Osteoblast (primary cell): ENCODE measurements around the gene ATXN7L2. TPM values are rescaled to one million over a fixed set of nuclear protein-coding genes. Genes with fewer than 3 reads are reported as not detected.

Source experiments
- DNase-seq: peaks from one replicate; pipeline ENCODE4 v3.0.0; 2011; ENCODE audit warnings: low spot score, mixed read lengths; ENCODE audit not compliant: insufficient read length; ENCODE audit errors: missing footprints
- H2AFZ ChIP-seq: 2 replicates; pipeline ENCODE4 v1.6.0; 2011; ENCODE audit warnings: mild to moderate bottlenecking, low read length
- H3K27ac ChIP-seq: 2 replicates; pipeline ENCODE4 v1.5.1; 2011; ENCODE audit warnings: mild to moderate bottlenecking, low read depth, low read length, moderate library complexity
- H3K27me3 ChIP-seq: 2 replicates; pipeline ENCODE4 v1.6.0; 2012; ENCODE audit warnings: mild to moderate bottlenecking, control low read depth, inconsistent platforms, low read length, moderate library complexity; ENCODE audit not compliant: insufficient read depth
- H3K36me3 ChIP-seq: 2 replicates; pipeline ENCODE4 v1.5.1; 2011; ENCODE audit warnings: mild to moderate bottlenecking, low read length, control low read depth, moderate library complexity; ENCODE audit not compliant: insufficient read depth
- H3K4me1 ChIP-seq: 2 replicates; pipeline ENCODE4 v1.5.1; 2011; ENCODE audit warnings: mild to moderate bottlenecking, low read length, control low read depth, moderate library complexity; ENCODE audit not compliant: insufficient read depth
- H3K4me2 ChIP-seq: 2 replicates; pipeline ENCODE4 v1.6.0; 2011; ENCODE audit warnings: mild to moderate bottlenecking, low read length; ENCODE audit not compliant: insufficient read depth
- H3K4me3 ChIP-seq: fragments of 200-600 bp; sonication (generic); 3 replicates; pipeline ENCODE4 v1.5.1; 2012; ENCODE audit warnings: mild to moderate bottlenecking, low read length, inconsistent platforms; ENCODE audit not compliant: insufficient read depth
- H3K79me2 ChIP-seq: 2 replicates; pipeline ENCODE4 v1.6.0; 2012; ENCODE audit warnings: mild to moderate bottlenecking, low read length, control low read depth, inconsistent platforms; ENCODE audit not compliant: insufficient read depth
- H3K9me3 ChIP-seq: 2 replicates; pipeline ENCODE4 v1.5.1; 2011; ENCODE audit warnings: low read depth, low read length, control low read depth
- H4K20me1 ChIP-seq: 2 replicates; pipeline ENCODE4 v1.6.0; 2012; ENCODE audit warnings: mild to moderate bottlenecking, low read length, control low read depth; ENCODE audit not compliant: insufficient read depth
- CTCF ChIP-seq: IDR thresholded peaks from 2 replicates; pipeline ENCODE4 v1.5.1; 2011; ENCODE audit warnings: mild to moderate bottlenecking, low read depth, low read length, moderate library complexity; ENCODE audit errors: extremely low read depth
- total RNA-seq: library from RNA; depleted of rRNA; stranded (reverse); fragments of >200 nt; gene quantifications from 2 replicates; pipeline ENCODE4 v1.2.3, GENCODE V29; 2012

Gene ATXN7L2
- 1.8 and 3.5 TPM in 2 replicates for total RNA-seq

- H2AFZ ChIP-seq = peak within 1 kb of the TSS; percentile 99
- no peaks in the 10 kb centered on the region for H3K9me3 ChIP-seq
- H3K4me3 ChIP-seq = peak within 1 kb of the TSS; percentile 93
- H4K20me1 ChIP-seq = no peaks in the 10 kb centered on the region
- H3K27me3 ChIP-seq = peaks cover 20% of the 10 kb centered on the region
- H3K4me2 ChIP-seq = peak within 1 kb of the TSS; percentile 99
- DNase-seq = peak; percentile 100
- no peak for TF ChIP-seq CTCF
- peaks cover 14% of the 10 kb centered on the region for H3K4me1 ChIP-seq
- peak within 1 kb of the TSS; percentile 86 for H3K27ac ChIP-seq
- peaks cover under 1% of the 10 kb centered on the region for H3K36me3 ChIP-seq
- peaks cover 7% of the 10 kb centered on the region for H3K79me2 ChIP-seq
Observed at GRCh38 chr1:109483672-109484518, at the start of gene ATXN7L2. TSS of gene ATXN7L2 (plus strand) at chr1:109483905. CDS start at chr1:109483954, 49 bp downstream.

- no peaks in the 10 kb centered on the region for H4K20me1 ChIP-seq
- H2AFZ ChIP-seq = no peak overlapping the region
- H3K9me3 ChIP-seq = no peaks in the 10 kb centered on the region
- no peak overlapping the region for H3K4me3 ChIP-seq
- peaks cover 15% of the 10 kb centered on the region for H3K4me1 ChIP-seq
- H3K36me3 ChIP-seq = no peaks in the 10 kb centered on the region
- no peaks in the 10 kb centered on the region for H3K27me3 ChIP-seq
- H3K27ac ChIP-seq = no peak overlapping the region
- no peaks in the 10 kb centered on the region for H3K79me2 ChIP-seq
- no peak for DNase-seq
- no peak for TF ChIP-seq CTCF
- no peak overlapping the region for H3K4me2 ChIP-seq
Observed at GRCh38 chr1:109434484-109434883, 49.2 kb upstream of the ATXN7L2 start.

GRCh38 chr1:109438798-109439297 lies 44.9 kb upstream of the ATXN7L2 start:
- peak; percentile 94 for DNase-seq
- Histone ChIP-seq H3K27ac (peak overlapping the region; percentile 84), H3K9me3 (no peaks in the 10 kb centered on the region), H3K4me2 (peak overlapping the region; percentile 51), H2AFZ (peak overlapping the region; percentile 80), H3K79me2 (no peaks in the 10 kb centered on the region), H3K36me3 (no peaks in the 10 kb centered on the region), H3K4me3 (no peak overlapping the region), H3K27me3 (peaks cover 2% of the 10 kb centered on the region), H4K20me1 (no peaks in the 10 kb centered on the region), H3K4me1 (peaks cover 16% of the 10 kb centered on the region)
- no peak for TF ChIP-seq CTCF

- H3K27me3 ChIP-seq = peaks cover 8% of the 10 kb centered on the region
- no peaks in the 10 kb centered on the region for H3K79me2 ChIP-seq
- peaks cover 16% of the 10 kb centered on the region for H3K4me1 ChIP-seq
- no peaks in the 10 kb centered on the region for H3K9me3 ChIP-seq
- H3K4me2 ChIP-seq = no peak overlapping the region
- no peaks in the 10 kb centered on the region for H4K20me1 ChIP-seq
- no peak overlapping the region for H3K4me3 ChIP-seq
- H3K36me3 ChIP-seq = no peaks in the 10 kb centered on the region
- no peak overlapping the region for H3K27ac ChIP-seq
- no peak for TF ChIP-seq CTCF
- peak overlapping the region; percentile 24 for H2AFZ ChIP-seq
- DNase-seq = no peak
Observed at GRCh38 chr1:109441069-109441468, 42.6 kb upstream of the ATXN7L2 start.
